A673 (cell line): ENCODE results near the gene RAB3GAP2. TPM values are rescaled to one million over a fixed set of nuclear protein-coding genes. Genes with fewer than 3 reads are reported as not detected.

Experiments used
- BruUV-seq: library from RNA; stranded (reverse); fragments of 400-500 nt; replicated peaks from 2 replicates; lab custom pipeline; 2021; lab: Mats Ljungman, UMichigan
- CTCF ChIA-PET: fragments of 300-600 bp; sonication (Branson Sonifier 250); formaldehyde crosslinking; loops from one replicate; lab custom pipeline; 2022; ENCODE audit warnings: antibody characterized with exemption; lab: Charles Lee
- POLR2A ChIA-PET: fragments of 300-600 bp; sonication (Branson Sonifier 250); formaldehyde crosslinking; loops from one replicate; lab custom pipeline; 2022; ENCODE audit warnings: antibody characterized with exemption; ENCODE audit not compliant: low non-redundant PET; lab: Charles Lee
- DNase-seq: peaks from one replicate; pipeline ENCODE4 v3.0.0-alpha.2; 2015; ENCODE audit warnings: low spot score
- H3K27ac ChIP-seq: fragments of 200-600 bp; sonication (generic); 2 replicates; pipeline ENCODE4 v1.5.1; 2016; ENCODE audit warnings: mixed run types, low read depth, mild to moderate bottlenecking, mixed read lengths, antibody characterized with exemption, low read length; ENCODE audit not compliant: poor library complexity, severe bottlenecking
- H3K27me3 ChIP-seq: fragments of 200-600 bp; sonication (generic); replicated peaks from 2 replicates; pipeline ENCODE4 v1.6.1; 2017; ENCODE audit warnings: mixed run types, low read depth, mild to moderate bottlenecking, mixed read lengths, antibody characterized with exemption, low read length; ENCODE audit not compliant: insufficient read depth, poor library complexity
- H3K36me3 ChIP-seq: fragments of 200-600 bp; sonication (generic); 2 replicates; pipeline ENCODE4 v1.6.1; 2016; ENCODE audit warnings: mixed run types, mild to moderate bottlenecking, mixed read lengths, antibody characterized with exemption, low read length; ENCODE audit not compliant: insufficient read depth, poor library complexity, severe bottlenecking
- H3K4me1 ChIP-seq: fragments of 200-600 bp; sonication (generic); 2 replicates; pipeline ENCODE4 v1.6.1; 2017; ENCODE audit warnings: mixed run types, mild to moderate bottlenecking, mixed read lengths, antibody characterized with exemption, low read length; ENCODE audit not compliant: insufficient read depth, poor library complexity, severe bottlenecking
- H3K4me3 ChIP-seq: fragments of 200-600 bp; sonication (generic); 2 replicates; pipeline ENCODE4 v1.5.1; 2016; ENCODE audit warnings: low read depth, mixed run types, mild to moderate bottlenecking, mixed read lengths, low read length; ENCODE audit not compliant: poor library complexity, severe bottlenecking
- H3K9me3 ChIP-seq: fragments of 200-600 bp; sonication (generic); 2 replicates; pipeline ENCODE4 v1.6.1; 2016; ENCODE audit warnings: mixed run types, low read depth, mild to moderate bottlenecking, mixed read lengths, antibody characterized with exemption, low read length; ENCODE audit not compliant: poor library complexity, severe bottlenecking
- EZH2 ChIP-seq: fragments of 200-600 bp; sonication (generic); IDR thresholded peaks from 2 replicates; pipeline ENCODE4 v1.6.1; 2017; ENCODE audit warnings: borderline replicate concordance, low read depth, mild to moderate bottlenecking, mixed read lengths, antibody characterized with exemption, low read length; ENCODE audit not compliant: poor library complexity, severe bottlenecking
- intact Hi-C: fragments of 100-400 bp; cut with micrococcal nuclease; formaldehyde crosslinking; loops from one replicate; pipeline ENCODE4 v1.10.0; 2022; ENCODE audit not compliant: unreplicated experiment
- total RNA-seq: library from RNA; stranded (reverse); gene quantifications from 2 replicates; pipeline ENCODE4 v1.2.3, GENCODE V29; 2021
- TF ChIP-seq, protein P1 (sequence below): fragments of 300-800, 200-600 bp; sonication (generic); conservative IDR thresholded peaks from 2 replicates; pipeline ENCODE4 v1.5.1; 2017; ENCODE audit warnings: low read depth, mild to moderate bottlenecking, antibody characterized with exemption, low read length, moderate library complexity, mixed read lengths

The RAB3GAP2 gene
- total RNA-seq, 1 experiment from 2014 or later: 43.8 TPM

DNA sequence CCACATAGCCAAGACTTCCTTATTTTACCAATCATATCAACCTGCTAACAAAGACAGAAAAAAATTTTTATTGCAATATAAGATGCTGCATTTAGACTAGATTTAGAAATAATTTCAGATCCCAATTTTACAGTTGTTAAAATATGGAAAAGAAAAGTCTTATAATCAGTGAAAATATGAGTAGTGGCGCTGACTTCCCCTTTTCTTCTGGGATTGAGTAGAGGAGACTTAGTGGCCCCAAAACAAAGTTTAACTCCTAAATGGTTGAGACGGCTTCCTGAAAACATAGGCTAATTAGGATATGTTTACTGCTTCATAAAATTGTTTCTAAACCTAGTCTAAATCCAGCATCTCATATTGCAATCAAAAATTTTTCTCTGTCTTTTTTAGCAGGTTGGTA lies 68.4 kb downstream of the RAB3GAP2 start:
- H3K9me3 ChIP-seq: no peaks in the 10 kb centered on the region
- no peak overlapping the region for H3K27ac ChIP-seq
- H3K36me3 ChIP-seq: peaks cover 23% of the 10 kb centered on the region
- TF ChIP-seq EZH2: no peak
- TF ChIP-seq, protein P1, sequence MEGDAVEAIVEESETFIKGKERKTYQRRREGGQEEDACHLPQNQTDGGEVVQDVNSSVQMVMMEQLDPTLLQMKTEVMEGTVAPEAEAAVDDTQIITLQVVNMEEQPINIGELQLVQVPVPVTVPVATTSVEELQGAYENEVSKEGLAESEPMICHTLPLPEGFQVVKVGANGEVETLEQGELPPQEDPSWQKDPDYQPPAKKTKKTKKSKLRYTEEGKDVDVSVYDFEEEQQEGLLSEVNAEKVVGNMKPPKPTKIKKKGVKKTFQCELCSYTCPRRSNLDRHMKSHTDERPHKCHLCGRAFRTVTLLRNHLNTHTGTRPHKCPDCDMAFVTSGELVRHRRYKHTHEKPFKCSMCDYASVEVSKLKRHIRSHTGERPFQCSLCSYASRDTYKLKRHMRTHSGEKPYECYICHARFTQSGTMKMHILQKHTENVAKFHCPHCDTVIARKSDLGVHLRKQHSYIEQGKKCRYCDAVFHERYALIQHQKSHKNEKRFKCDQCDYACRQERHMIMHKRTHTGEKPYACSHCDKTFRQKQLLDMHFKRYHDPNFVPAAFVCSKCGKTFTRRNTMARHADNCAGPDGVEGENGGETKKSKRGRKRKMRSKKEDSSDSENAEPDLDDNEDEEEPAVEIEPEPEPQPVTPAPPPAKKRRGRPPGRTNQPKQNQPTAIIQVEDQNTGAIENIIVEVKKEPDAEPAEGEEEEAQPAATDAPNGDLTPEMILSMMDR: no peak
- intact Hi-C loops: no loop called here
- ChIA-PET POLR2A (no interaction called here), CTCF (no interaction called here)
- no peak for DNase-seq
- H3K4me1 ChIP-seq: no peaks in the 10 kb centered on the region
- no peak overlapping the region for H3K4me3 ChIP-seq
- BruUV-seq: no TSS peak
- H3K27me3 ChIP-seq: no peaks in the 10 kb centered on the region

- Histone ChIP-seq H3K27ac (no peak overlapping the region), H3K9me3 (no peaks in the 10 kb centered on the region), H3K4me3 (no peak overlapping the region), H3K4me1 (no peaks in the 10 kb centered on the region), H3K36me3 (peaks cover 23% of the 10 kb centered on the region), H3K27me3 (no peaks in the 10 kb centered on the region)
- TF ChIP-seq, protein P1: no peak
- TF ChIP-seq EZH2: no peak
- POLR2A ChIA-PET: no interaction called here
- BruUV-seq: no TSS peak
- intact Hi-C loops: no loop called here
- no peak for DNase-seq
- CTCF ChIA-PET: no interaction called here
Observed at GRCh38 chr1:220198186-220199005, 73.9 kb downstream of the RAB3GAP2 start.

- CTCF ChIA-PET: no interaction called here
- POLR2A ChIA-PET: no interaction called here
- Histone ChIP-seq H3K27ac (no peak overlapping the region), H3K27me3 (no peaks in the 10 kb centered on the region), H3K36me3 (peaks cover 30% of the 10 kb centered on the region), H3K4me3 (no peak overlapping the region), H3K9me3 (no peaks in the 10 kb centered on the region), H3K4me1 (no peaks in the 10 kb centered on the region)
- BruUV-seq: no TSS peak
- DNase-seq: peak; percentile 21
- no peak for TF ChIP-seq EZH2
- TF ChIP-seq, protein P1: no peak
- intact Hi-C loops: no loop called here
Observed at GRCh38 chr1:220195701-220196100, 76.6 kb downstream of the RAB3GAP2 start.
